A549 (cell line): ENCODE measurements around the gene AFF3. TPM values are rescaled to one million over a fixed set of nuclear protein-coding genes. Genes with fewer than 3 reads are reported as not detected.
"Not testable (repeated sequence)": the region's sequence is repeated elsewhere in the genome, so short reads cannot be mapped to it uniquely, and the experiment has no call there.

Experiments used
- ATAC-seq, 2 experiments: fragments of 200-7000 bp in 1 of 2; fragments of >200 bp in 1 of 2; cut with Nextera tagmentation in 1 of 2; cut with Tn5 transposase in 1 of 2; 3 replicates each; pipeline versions ENCODE4 v1.8.0 to v1.9.1; 2018 to 2020; ENCODE audit warnings: mild to moderate bottlenecking in 1 of 2, moderate library complexity in 1 of 2
- CTCF ChIA-PET: fragments of 300-600 bp; sonication (Branson Sonifier 250); formaldehyde crosslinking; extraction: SDS; loops from one replicate; lab custom pipeline; 2021; ENCODE audit warnings: antibody characterized with exemption, inconsistent platforms; lab: Yijun Ruan, JAX
- POLR2A ChIA-PET: fragments of 350-600 bp; formaldehyde crosslinking; extraction: SDS; loops from one replicate; lab custom pipeline; 2021; ENCODE audit warnings: antibody characterized with exemption, inconsistent platforms; lab: Yijun Ruan, JAX
- DNase-seq, 2 experiments: peaks; one replicate each; pipeline versions ENCODE4 v3.0.0 to v3.0.0-alpha.2; 2011 to 2016; ENCODE audit warnings: low read depth in 1 of 2, low spot score in 1 of 2
- FAIRE-seq: peaks from 2 replicates; lab custom pipeline; 2011; peaks lifted over from hg19 to GRCh38; lab: Jason Lieb, UNC
- H3K27ac ChIP-seq, 2 experiments: fragments of >200 bp; sonication (Bioruptor Twin); formaldehyde crosslinking; 3 replicates each; pipeline ENCODE4 v1.5.1; 2016 to 2017
- H3K4me1 ChIP-seq: fragments of >200 bp; sonication (Bioruptor Twin); formaldehyde crosslinking; 3 replicates; pipeline ENCODE4 v1.6.1; 2016
- H3K4me2 ChIP-seq: fragments of >200 bp; sonication (Bioruptor Twin); formaldehyde crosslinking; 3 replicates; pipeline ENCODE4 v1.6.1; 2016
- H3K4me3 ChIP-seq: fragments of >200 bp; sonication (Bioruptor Twin); formaldehyde crosslinking; 3 replicates; pipeline ENCODE4 v1.5.1; 2016
- H3K9me3 ChIP-seq: fragments of >200 bp; sonication (Bioruptor Twin); formaldehyde crosslinking; 3 replicates; pipeline ENCODE4 v1.6.1; 2016
- CBX8 ChIP-seq: fragments of 200-600 bp; sonication (generic); IDR thresholded peaks from 2 replicates; pipeline ENCODE4 v1.6.1; 2016
- GATA3 ChIP-seq: IDR thresholded peaks from 2 replicates; pipeline ENCODE4 v1.6.1; 2012; ENCODE audit warnings: borderline replicate concordance
- KDM1A ChIP-seq: fragments of 200-600 bp; sonication (generic); IDR thresholded peaks from 2 replicates; pipeline ENCODE4 v1.6.1; 2016; ENCODE audit warnings: low read depth, mild to moderate bottlenecking
- KDM5A ChIP-seq: fragments of 200-600 bp; sonication (generic); IDR thresholded peaks from 2 replicates; pipeline ENCODE4 v1.6.1; 2016; ENCODE audit warnings: antibody characterized with exemption, mild to moderate bottlenecking
- MAFK ChIP-seq: fragments of 450-650 bp; IDR thresholded peaks from 2 replicates; pipeline ENCODE4 v1.6.1; 2014; ENCODE audit not compliant: partially characterized antibody
- MAZ ChIP-seq: fragments of 150-350 bp; IDR thresholded peaks from 2 replicates; pipeline ENCODE4 v1.6.1; 2014; ENCODE audit warnings: antibody characterized with exemption, low read depth, low read length, borderline replicate concordance
- NPAS2 ChIP-seq: fragments of 250-450 bp; sonication (Bioruptor Pico); IDR thresholded peaks from 2 replicates; pipeline ENCODE4 v1.8.0; 2022; ENCODE audit warnings: mild to moderate bottlenecking, moderate library complexity, borderline replicate concordance
- NR3C1 ChIP-seq: fragments of >200 bp; sonication (Bioruptor Twin); formaldehyde crosslinking; IDR thresholded peaks from 3 replicates; pipeline ENCODE4 v1.6.1; 2017
- PHF8 ChIP-seq: fragments of 200-600 bp; sonication (generic); IDR thresholded peaks from 2 replicates; pipeline ENCODE4 v1.6.1; 2016; ENCODE audit warnings: low read depth, mild to moderate bottlenecking, antibody characterized with exemption, moderate library complexity, borderline replicate concordance
- RNF2 ChIP-seq: fragments of 200-600 bp; sonication (generic); IDR thresholded peaks from 2 replicates; pipeline ENCODE4 v1.6.1; 2016; ENCODE audit warnings: low read depth, mild to moderate bottlenecking, antibody characterized with exemption, moderate library complexity, borderline replicate concordance
- SREBF2 ChIP-seq: fragments of 450-650 bp; IDR thresholded peaks from 2 replicates; pipeline ENCODE4 v1.6.1; 2014; ENCODE audit warnings: mild to moderate bottlenecking, moderate library complexity
- TP53 ChIP-seq: fragments of 250-450 bp; sonication (Bioruptor Pico); IDR thresholded peaks from 2 replicates; pipeline ENCODE4 v1.5.0; 2021; ENCODE audit warnings: mild to moderate bottlenecking, moderate library complexity
- ZFP36 ChIP-seq: fragments of 450-650 bp; IDR thresholded peaks from 2 replicates; pipeline ENCODE4 v1.6.1; 2014; ENCODE audit warnings: borderline replicate concordance; ENCODE audit not compliant: partially characterized antibody
- WGBS: methylation state at CpG from one replicate; pipeline ENCODE4 v1.1.6; 2017; ENCODE audit errors: missing lambda C conversion rate; 5-methylcytosine and 5-hydroxymethylcytosine counted together
- polyA plus RNA-seq, 4 experiments: library from polyadenylated mRNA; depleted of rRNA in 3 of 4; stranded (reverse); fragments of >200 nt; fragmentation: RNase III in 1 of 4; extraction: RNeasy Plus Mini Kit Qiagen cat#74134 plus additional on column Dnase treatment in 1 of 4; gene quantifications; 2 replicates in 3 of 4; 3 replicates in 1 of 4; pipeline ENCODE4 v1.2.3, GENCODE V29; 2011 to 2017
- TF ChIP-seq, protein P1 (sequence below): IDR thresholded peaks from 2 replicates; pipeline ENCODE4 v1.6.1; 2012
- TF ChIP-seq, protein P2 (sequence below): fragments of 250-450 bp; sonication (Bioruptor Pico); IDR thresholded peaks from 2 replicates; pipeline ENCODE4 v1.5.0; 2020; ENCODE audit warnings: low read depth, mild to moderate bottlenecking, moderate library complexity
- TF ChIP-seq, protein P3 (sequence below): fragments of >200 bp; sonication (Bioruptor Twin); formaldehyde crosslinking; IDR thresholded peaks from 3 replicates; pipeline ENCODE4 v1.5.1; 2016
- TF ChIP-seq, protein P4 (sequence below): fragments of 450-650 bp; IDR thresholded peaks from 2 replicates; pipeline ENCODE4 v1.6.1; 2014; ENCODE audit warnings: antibody characterized with exemption
- TF ChIP-seq, protein P5 (sequence below): fragments of >200 bp; sonication (Bioruptor Twin); formaldehyde crosslinking; IDR thresholded peaks from 3 replicates; pipeline ENCODE4 v1.6.1; 2016

AFF3 gene
- polyA plus RNA-seq, 2 of the 4 experiments (the other 2 are of a cell fraction) = not detected

DNA sequence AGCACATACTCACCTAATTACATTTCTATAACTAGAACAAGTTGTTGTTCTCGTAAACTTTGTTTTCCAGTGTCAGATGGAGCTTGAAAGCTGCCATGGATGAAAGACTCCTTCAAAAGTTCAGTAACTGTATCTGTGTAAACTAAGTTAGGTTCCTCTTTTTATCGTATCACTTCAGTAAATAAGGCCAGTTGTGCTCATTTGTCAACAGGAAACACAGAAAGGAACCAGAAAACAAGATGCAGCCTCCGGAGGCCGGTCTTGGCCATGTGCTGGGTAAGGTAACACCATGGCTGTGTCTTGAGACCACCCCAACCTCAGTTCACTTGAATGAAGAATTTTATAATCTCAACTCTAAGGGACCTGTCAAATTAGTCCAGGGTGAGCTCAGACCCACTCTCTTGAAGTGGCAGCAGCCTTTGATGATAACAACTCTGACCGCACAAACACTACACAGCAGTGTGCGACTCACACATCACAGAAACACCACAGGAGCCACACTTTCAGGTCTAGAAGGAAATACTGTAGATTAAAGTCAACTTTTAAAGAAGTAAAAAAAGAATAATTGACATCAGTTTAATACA is 213.8 kb downstream of the AFF3 start (continued):
- TF ChIP-seq TP53 = no peak
- TF ChIP-seq, protein P1, sequence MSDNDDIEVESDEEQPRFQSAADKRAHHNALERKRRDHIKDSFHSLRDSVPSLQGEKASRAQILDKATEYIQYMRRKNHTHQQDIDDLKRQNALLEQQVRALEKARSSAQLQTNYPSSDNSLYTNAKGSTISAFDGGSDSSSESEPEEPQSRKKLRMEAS = no peak
- TF ChIP-seq KDM5A = no peak
- TF ChIP-seq RNF2 = no peak

DNA sequence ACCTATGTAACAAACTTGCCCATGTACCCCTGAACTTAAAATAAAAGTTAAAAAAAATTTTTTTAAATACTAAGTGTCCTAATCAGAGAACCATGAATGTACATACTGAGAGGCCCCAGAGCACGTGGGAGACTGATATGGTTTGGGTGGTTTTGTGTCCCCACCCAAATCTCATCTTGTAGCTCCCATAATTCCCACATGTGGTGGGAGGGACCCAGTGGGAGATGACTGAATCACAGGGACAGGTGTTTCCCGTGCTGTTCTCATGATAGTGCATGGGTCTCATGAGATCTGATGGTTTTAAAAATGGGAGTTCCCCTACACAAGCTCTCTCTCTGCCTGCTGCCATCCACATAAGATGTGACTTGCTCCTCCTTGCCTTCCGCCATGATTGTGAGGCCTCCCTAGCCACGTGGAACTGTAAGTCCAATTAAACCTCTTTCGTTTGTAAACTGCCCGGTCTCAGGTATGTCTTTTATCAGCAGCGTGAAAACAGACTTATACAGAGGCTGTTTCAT is 214.6 kb downstream of the AFF3 start:
- H3K4me3 ChIP-seq, DNase-seq, CTCF ChIA-PET, ATAC-seq, H3K27ac ChIP-seq, H3K4me2 ChIP-seq, FAIRE-seq, POLR2A ChIA-PET, H3K9me3 ChIP-seq, H3K4me1 ChIP-seq: not testable (repeated sequence)
- 24% methylated on average over 7 of the region's 7 CpGs for WGBS

DNA sequence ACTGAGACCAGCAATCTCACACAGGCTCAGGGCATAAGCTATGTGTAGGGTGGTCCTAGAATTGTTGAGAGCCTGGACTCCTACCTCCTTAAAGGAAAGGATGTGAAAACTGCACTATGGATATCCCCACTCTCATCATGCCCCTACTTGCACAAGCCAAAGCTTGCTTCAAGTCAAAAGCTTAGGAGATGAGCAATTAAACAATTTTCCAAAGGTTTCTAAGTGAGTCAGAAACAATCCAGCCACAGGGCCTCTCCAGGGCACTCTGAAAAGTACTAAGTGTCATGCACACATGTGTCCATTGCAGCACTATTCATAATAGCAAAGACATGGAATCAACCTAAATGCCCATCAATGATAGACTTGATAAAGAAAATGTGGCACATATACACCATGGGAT is 215.4 kb downstream of the AFF3 start:
- no peak overlapping the region for H3K4me2 ChIP-seq
- ATAC-seq (no peak), DNase-seq (no peak), FAIRE-seq (no peak)
- no peaks in the 10 kb centered on the region for H3K9me3 ChIP-seq
- TF ChIP-seq NPAS2 (CRISPR knock-in tag) (no peak), MAFK (no peak), MAZ (no peak), CBX8 (no peak), PHF8 (no peak)
- TF ChIP-seq, protein P2, sequence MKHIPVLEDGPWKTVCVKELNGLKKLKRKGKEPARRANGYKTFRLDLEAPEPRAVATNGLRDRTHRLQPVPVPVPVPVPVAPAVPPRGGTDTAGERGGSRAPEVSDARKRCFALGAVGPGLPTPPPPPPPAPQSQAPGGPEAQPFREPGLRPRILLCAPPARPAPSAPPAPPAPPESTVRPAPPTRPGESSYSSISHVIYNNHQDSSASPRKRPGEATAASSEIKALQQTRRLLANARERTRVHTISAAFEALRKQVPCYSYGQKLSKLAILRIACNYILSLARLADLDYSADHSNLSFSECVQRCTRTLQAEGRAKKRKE (CRISPR knock-in tag) = no peak
- CTCF ChIA-PET = no interaction called here
- POLR2A ChIA-PET = no interaction called here
- no peaks in the 10 kb centered on the region for H3K4me1 ChIP-seq
- H3K4me3 ChIP-seq = no peak overlapping the region
- no peak overlapping the region for H3K27ac ChIP-seq

DNA sequence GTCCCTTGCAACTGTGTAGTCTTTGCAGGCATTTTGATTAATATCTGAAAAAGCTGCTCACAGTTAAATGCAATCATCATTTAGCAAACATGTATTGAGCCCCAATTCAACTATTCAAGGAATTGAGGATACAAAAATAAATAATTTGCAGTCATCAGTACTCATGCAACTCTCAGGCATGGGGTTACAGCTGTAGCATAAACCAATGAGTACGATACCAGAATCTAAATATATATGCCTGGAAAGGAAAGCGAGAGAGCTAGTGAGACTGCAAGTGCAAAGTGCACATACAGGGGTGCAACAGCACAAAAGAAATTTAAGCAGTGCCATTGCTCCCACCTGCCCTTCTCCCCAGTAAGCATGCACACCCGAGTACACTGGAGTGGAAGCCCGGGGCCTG is 216.4 kb downstream of the AFF3 start:
- no peak for FAIRE-seq
- Histone ChIP-seq H3K27ac (no peak overlapping the region), H3K4me1 (no peaks in the 10 kb centered on the region), H3K4me3 (no peak overlapping the region), H3K9me3 (no peaks in the 10 kb centered on the region), H3K4me2 (no peak overlapping the region)
- DNase-seq = no peak
- ChIA-PET POLR2A (no interaction called here), CTCF (no interaction called here)
- WGBS = 14% methylated on average over 4 of the region's 4 CpGs
- ATAC-seq = no peak
- TF ChIP-seq MAFK (no peak), SREBF2 (no peak), RNF2 (no peak), GATA3 (no peak), ZFP36 (no peak), NR3C1 (no peak), KDM1A (no peak), NPAS2 (CRISPR knock-in tag) (no peak)
- TF ChIP-seq, protein P3, sequence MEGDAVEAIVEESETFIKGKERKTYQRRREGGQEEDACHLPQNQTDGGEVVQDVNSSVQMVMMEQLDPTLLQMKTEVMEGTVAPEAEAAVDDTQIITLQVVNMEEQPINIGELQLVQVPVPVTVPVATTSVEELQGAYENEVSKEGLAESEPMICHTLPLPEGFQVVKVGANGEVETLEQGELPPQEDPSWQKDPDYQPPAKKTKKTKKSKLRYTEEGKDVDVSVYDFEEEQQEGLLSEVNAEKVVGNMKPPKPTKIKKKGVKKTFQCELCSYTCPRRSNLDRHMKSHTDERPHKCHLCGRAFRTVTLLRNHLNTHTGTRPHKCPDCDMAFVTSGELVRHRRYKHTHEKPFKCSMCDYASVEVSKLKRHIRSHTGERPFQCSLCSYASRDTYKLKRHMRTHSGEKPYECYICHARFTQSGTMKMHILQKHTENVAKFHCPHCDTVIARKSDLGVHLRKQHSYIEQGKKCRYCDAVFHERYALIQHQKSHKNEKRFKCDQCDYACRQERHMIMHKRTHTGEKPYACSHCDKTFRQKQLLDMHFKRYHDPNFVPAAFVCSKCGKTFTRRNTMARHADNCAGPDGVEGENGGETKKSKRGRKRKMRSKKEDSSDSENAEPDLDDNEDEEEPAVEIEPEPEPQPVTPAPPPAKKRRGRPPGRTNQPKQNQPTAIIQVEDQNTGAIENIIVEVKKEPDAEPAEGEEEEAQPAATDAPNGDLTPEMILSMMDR = no peak
- TF ChIP-seq, protein P4, sequence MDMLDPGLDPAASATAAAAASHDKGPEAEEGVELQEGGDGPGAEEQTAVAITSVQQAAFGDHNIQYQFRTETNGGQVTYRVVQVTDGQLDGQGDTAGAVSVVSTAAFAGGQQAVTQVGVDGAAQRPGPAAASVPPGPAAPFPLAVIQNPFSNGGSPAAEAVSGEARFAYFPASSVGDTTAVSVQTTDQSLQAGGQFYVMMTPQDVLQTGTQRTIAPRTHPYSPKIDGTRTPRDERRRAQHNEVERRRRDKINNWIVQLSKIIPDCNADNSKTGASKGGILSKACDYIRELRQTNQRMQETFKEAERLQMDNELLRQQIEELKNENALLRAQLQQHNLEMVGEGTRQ = no peak
- TF ChIP-seq, protein P5, sequence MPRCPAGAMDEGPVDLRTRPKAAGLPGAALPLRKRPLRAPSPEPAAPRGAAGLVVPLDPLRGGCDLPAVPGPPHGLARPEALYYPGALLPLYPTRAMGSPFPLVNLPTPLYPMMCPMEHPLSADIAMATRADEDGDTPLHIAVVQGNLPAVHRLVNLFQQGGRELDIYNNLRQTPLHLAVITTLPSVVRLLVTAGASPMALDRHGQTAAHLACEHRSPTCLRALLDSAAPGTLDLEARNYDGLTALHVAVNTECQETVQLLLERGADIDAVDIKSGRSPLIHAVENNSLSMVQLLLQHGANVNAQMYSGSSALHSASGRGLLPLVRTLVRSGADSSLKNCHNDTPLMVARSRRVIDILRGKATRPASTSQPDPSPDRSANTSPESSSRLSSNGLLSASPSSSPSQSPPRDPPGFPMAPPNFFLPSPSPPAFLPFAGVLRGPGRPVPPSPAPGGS = no peak
